Measurements from ENCODE around the gene CD9. TPM values are rescaled to one million over a fixed set of nuclear protein-coding genes. Genes with fewer than 3 reads are reported as not detected.

Gene CD9
- total and polyA plus RNA-seq, 2 of the 8 experiments (the other 6 are each of a cell fraction or from before 2014, with no cell fraction given) = 168 to 319 TPM

DNA sequence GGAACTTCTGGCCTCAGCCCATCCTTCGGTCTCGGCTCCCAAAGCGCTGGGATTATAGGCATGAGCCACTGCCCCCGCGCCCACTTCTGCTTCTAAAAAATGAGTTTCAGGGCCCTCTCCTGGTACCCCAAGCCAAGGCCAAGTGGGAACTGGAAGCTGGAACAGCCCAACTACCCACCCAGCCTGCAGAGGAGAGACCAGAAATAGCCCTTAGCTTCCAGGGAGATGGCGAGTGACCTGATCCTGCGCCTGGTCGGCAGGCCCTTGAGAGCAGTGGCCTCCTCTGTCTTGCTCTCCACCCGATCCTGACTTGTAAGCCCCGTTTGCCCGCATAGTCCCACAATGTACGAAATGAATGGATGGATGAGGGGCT is 79.0 kb downstream of the CD9 start:
- Histone ChIP-seq H4K5ac (ENCODE audit: insufficient read length, low read depth, low read length) (no peak overlapping the region), H3K79me2 (ENCODE audit: control insufficient read depth in 1 of 2, insufficient read depth in 2 of 2, low read length in 2 of 2) (no peaks in the 10 kb centered on the region), H3K18ac (ENCODE audit: extremely low read depth, low read length) (0 out of 2 replicates have a peak overlapping the region, but pooled peaks have one; percentile 6), H3K36me3 (ENCODE audit: control insufficient read depth in 2 of 4, insufficient read depth in 4 of 4, low read length in 3 of 4) (no peaks in the 10 kb centered on the region), H3K4me1 (replicated peaks in 1 of 4; ENCODE audit: control insufficient read depth in 3 of 4, insufficient read depth in 4 of 4, low read length in 3 of 4) (peaks cover 13 to 28% (median 17%) of the 10 kb centered on the region in 4 experiments), H3K4ac (replicated peaks; ENCODE audit: insufficient read length, low read depth, low read length) (no peak overlapping the region), H2AK5ac (ENCODE audit: low read depth, low read length) (0 out of 2 replicates have a peak overlapping the region, but pooled peaks have one; percentile 17), H2BK12ac (ENCODE audit: low read depth, low read length) (peak overlapping the region; percentile 5), H3K9ac (replicated peaks in 1 of 4; ENCODE audit: extremely low read depth in 1 of 4, low read depth in 3 of 4, low read length in 3 of 4) (no peak overlapping the region), H4K91ac (replicated peaks; ENCODE audit: insufficient read length, low read length) (peak overlapping the region; percentile 2), H3K4me2 (ENCODE audit: insufficient read depth in 1 of 2, low read depth in 2 of 2, low read length in 2 of 2) (peak overlapping the region in 1 of 2 experiments; percentile 45; a peak in 2 of 4 replicates), H3K23me2 (ENCODE audit: low read depth, low read length) (peaks cover 2% of the 10 kb centered on the region), H3K27ac (ENCODE audit: low read depth, low read length) (no peak overlapping the region), H3K14ac (ENCODE audit: insufficient read length) (no peak overlapping the region), H2BK120ac (replicated peaks; ENCODE audit: low read depth, low read length) (no peak overlapping the region), H3K9me3 (ENCODE audit: insufficient read depth in 2 of 2, low read depth in 1 of 2, low read length in 1 of 2) (no peaks in the 10 kb centered on the region), H3K27me3 (replicated peaks in 1 of 4; ENCODE audit: control insufficient read depth in 3 of 4, extremely low read depth in 1 of 4, insufficient read depth in 3 of 4, low read length in 3 of 4) (peaks cover 0 to 1% (median 0%) of the 10 kb centered on the region in 4 experiments; a peak in 2 of 7 replicates), H4K8ac (ENCODE audit: extremely low read depth, insufficient read depth, low read length) (no peak overlapping the region), H2BK5ac (ENCODE audit: low read depth, low read length) (0 out of 2 replicates have a peak overlapping the region, but pooled peaks have one; percentile 1), H4K20me1 (replicated peaks in 1 of 2; ENCODE audit: control insufficient read depth in 1 of 2, insufficient read depth in 2 of 2, low read length in 2 of 2) (no peaks in the 10 kb centered on the region), H2BK20ac (ENCODE audit: low read length) (peak overlapping the region; percentile 40; the same call in 1 of the 2 replicates), H3K23ac (ENCODE audit: insufficient read length) (no peak overlapping the region), H2BK15ac (ENCODE audit: low read length) (peak overlapping the region; percentile 84; the same call in 1 of the 2 replicates), H2AFZ (ENCODE audit: low read length) (no peak overlapping the region), H3K56ac (replicated peaks; ENCODE audit: insufficient read length, low read depth, low read length) (no peak overlapping the region), H3K79me1 (ENCODE audit: low read depth, low read length) (no peaks in the 10 kb centered on the region), H3K4me3 (ENCODE audit: extremely low read depth in 1 of 4, insufficient read depth in 2 of 4, low read depth in 3 of 4, low read length in 4 of 4) (peak overlapping the region in 1 of 4 experiments; percentile 64; a peak in 1 of 8 replicates)
- 94% methylated on average over 10 of the region's 12 CpGs; no CpG with 5 or more reads in 1 of the 2 experiments for WGBS, 2 experiments (ENCODE audit: extremely low coverage in 1 of 2, insufficient coverage in 1 of 2, insufficient read length in 1 of 2, insufficient replicate concordance in 2 of 2, low coverage in 1 of 2, low lambda C conversion rate in 2 of 2, missing lambda C conversion rate in 1 of 2)
- no peak for DNase-seq (ENCODE audit: low read depth in 1 of 2, low spot score in 2 of 2)
- CTCF ChIA-PET (ENCODE audit: partially characterized antibody) = interaction anchor here (0.6 to 10.4 kb wide), 26 partner anchors 8 to 368 kb away, joined by 3 to 433 read pairs (median 5); partner anchors contain the start of gene CD9
- no peak for FAIRE-seq
- POLR2A ChIA-PET (ENCODE audit: partially characterized antibody) = interaction anchor here (0.8 to 3.5 kb wide), 9 partner anchors 12 to 210 kb away, joined by 3 to 33 read pairs (median 5); partner anchors contain the start of gene CD9
- TF ChIP-seq PHF8 (conservative IDR thresholded peaks at IDR 0.05; ENCODE audit: low read depth, low read length) (no peak), MAFK (IDR thresholded peaks at IDR 0.05; ENCODE audit: low read depth, low read length) (no peak), SAP30 (IDR thresholded peaks at IDR 0.05; ENCODE audit: insufficient read depth, insufficient replicate concordance, low read length) (no peak), SP4 (IDR thresholded peaks at IDR 0.05; ENCODE audit: low read length) (no peak), CBX8 (IDR thresholded peaks at IDR 0.05; ENCODE audit: borderline replicate concordance, low read depth, low read length) (no peak), CHD1 (IDR thresholded peaks at IDR 0.05; ENCODE audit: low read depth, low read length) (no peak), ZNF274 (IDR thresholded peaks at IDR 0.05; ENCODE audit: borderline replicate concordance, extremely low read depth, low read length) (no peak), ASH2L (IDR thresholded peaks at IDR 0.05; ENCODE audit: low read length) (no peak), BACH1 (IDR thresholded peaks at IDR 0.05; ENCODE audit: low read length) (no peak), HDAC6 (IDR thresholded peaks at IDR 0.05; ENCODE audit: low read depth, low read length) (no peak), SIX5 (IDR thresholded peaks at IDR 0.05; ENCODE audit: low read depth, low read length) (no peak)
- TF ChIP-seq, protein P1, sequence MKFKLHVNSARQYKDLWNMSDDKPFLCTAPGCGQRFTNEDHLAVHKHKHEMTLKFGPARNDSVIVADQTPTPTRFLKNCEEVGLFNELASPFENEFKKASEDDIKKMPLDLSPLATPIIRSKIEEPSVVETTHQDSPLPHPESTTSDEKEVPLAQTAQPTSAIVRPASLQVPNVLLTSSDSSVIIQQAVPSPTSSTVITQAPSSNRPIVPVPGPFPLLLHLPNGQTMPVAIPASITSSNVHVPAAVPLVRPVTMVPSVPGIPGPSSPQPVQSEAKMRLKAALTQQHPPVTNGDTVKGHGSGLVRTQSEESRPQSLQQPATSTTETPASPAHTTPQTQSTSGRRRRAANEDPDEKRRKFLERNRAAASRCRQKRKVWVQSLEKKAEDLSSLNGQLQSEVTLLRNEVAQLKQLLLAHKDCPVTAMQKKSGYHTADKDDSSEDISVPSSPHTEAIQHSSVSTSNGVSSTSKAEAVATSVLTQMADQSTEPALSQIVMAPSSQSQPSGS (IDR thresholded peaks at IDR 0.05; ENCODE audit: low read length) = no peak

All from H1 (cell line).